ENCODE measurements around the gene AKAP7.
"Not testable (repeated sequence)": the region's sequence is repeated elsewhere in the genome, so short reads cannot be mapped to it uniquely, and the experiment has no call there.

The AKAP7 gene

DNA sequence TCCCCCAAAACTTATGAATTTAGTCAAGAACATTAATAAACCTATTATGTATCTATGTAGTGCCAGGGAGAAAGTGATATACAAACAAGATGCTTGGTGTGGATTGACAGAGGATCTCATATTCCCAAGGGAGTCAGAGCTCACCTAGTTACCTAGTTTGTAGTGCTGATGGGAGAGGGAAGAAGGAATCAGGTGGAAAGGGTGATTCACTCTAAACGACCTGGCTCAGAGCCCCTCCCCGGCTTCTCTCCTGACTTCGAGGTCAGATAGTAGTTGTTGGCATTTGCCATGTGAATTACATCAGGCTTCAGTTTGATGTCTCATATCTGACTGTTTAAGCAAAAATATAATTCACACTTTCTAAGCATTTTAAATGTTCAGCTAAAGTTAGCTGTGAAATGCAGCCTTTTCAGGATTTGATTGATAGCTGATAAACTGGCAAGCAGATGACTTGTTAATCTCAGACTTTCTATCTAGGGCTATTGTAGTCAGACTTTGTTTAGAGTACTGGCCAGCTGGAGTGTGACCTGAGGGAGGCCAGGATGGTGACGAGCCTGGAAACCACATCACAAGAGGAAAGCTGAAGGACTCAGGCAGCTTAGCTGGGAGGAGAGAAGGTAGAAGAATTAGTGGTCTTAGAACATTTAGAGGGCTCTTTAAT lies 123.7 kb downstream of the AKAP7 start:
- no peak overlapping the region for H3K27ac ChIP-seq

DNA sequence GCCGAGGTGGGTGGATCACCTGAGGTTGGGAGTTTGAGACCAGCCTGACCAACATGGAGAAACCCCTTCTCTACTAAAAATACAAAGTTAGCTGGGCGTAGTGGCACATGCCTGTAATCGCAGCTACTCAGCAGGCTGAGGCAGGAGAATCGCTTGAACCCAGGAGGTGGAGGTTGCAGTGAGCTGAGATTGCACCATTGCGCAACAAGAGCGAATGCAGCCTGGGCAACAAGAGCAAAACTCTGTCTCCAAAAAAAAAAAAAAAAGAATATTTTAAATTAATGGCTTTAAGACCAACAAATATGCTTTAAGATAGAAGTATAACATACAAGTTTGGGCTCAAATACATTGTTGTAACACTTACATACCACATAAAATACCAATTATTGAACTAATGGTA lies 125.7 kb downstream of the AKAP7 start:
- H3K27me3 ChIP-seq, H3K27ac ChIP-seq, H4K20me1 ChIP-seq, H3K4me3 ChIP-seq, H3K9ac ChIP-seq, H3K4me1 ChIP-seq, H3K4me2 ChIP-seq: not testable (repeated sequence)
- peaks cover 0 to 14% (median 0%) of the 10 kb centered on the region in 11 experiments; a peak in 4 of 22 replicates for H3K36me3 ChIP-seq
- peak in 6 of 11 experiments; percentile 30 to 81 (median 55); a peak in 10 of 22 replicates for TF ChIP-seq Cebpa-rat (IDR thresholded peaks at IDR 0.05)
- H3K9me3 ChIP-seq (replicated peaks in 1 of 11), result peaks cover 15 to 27% (median 24%) of the 10 kb centered on the region in 11 experiments; a peak in 21 of 22 replicates

More for the DNA sequence above, 123.7 kb downstream of the AKAP7 start:
- Histone ChIP-seq H3K4me3 (no peak overlapping the region), H4K20me1 (no peaks in the 10 kb centered on the region), H3K4me1 (peaks cover 12 to 17% (median 12%) of the 10 kb centered on the region in 10 experiments), H3K9ac (no peak overlapping the region), H3K36me3 (peaks cover 0 to 14% (median 0%) of the 10 kb centered on the region in 11 experiments; a peak in 4 of 22 replicates), H3K27me3 (no peaks in the 10 kb centered on the region), H3K4me2 (no peak overlapping the region), H3K9me3 (replicated peaks in 1 of 11) (peaks cover 15 to 26% (median 24%) of the 10 kb centered on the region in 11 experiments; a peak in 21 of 22 replicates)
- no peak for TF ChIP-seq Cebpa-rat (IDR thresholded peaks at IDR 0.05)

- Histone ChIP-seq H3K9ac (no peak overlapping the region), H3K36me3 (peaks cover 0 to 14% (median 0%) of the 10 kb centered on the region in 11 experiments; a peak in 4 of 22 replicates), H3K4me1 (no peaks in the 10 kb centered on the region), H3K9me3 (replicated peaks in 1 of 11) (peaks cover 15 to 27% (median 24%) of the 10 kb centered on the region in 11 experiments; a peak in 21 of 22 replicates), H3K27me3 (no peaks in the 10 kb centered on the region), H3K27ac (no peak overlapping the region), H3K4me3 (no peak overlapping the region), H4K20me1 (no peaks in the 10 kb centered on the region), H3K4me2 (no peak overlapping the region)
- TF ChIP-seq Cebpa-rat (IDR thresholded peaks at IDR 0.05), result no peak
Observed at GRCh38 chr6:131262060-131262459, 126.8 kb downstream of the AKAP7 start.

- Histone ChIP-seq H3K9ac (no peak overlapping the region), H3K27me3 (no peaks in the 10 kb centered on the region), H3K4me1 (peaks cover 0 to 6% (median 0%) of the 10 kb centered on the region in 10 experiments; a peak in 2 of 20 replicates), H3K4me2 (no peak overlapping the region), H3K4me3 (no peak overlapping the region), H4K20me1 (no peaks in the 10 kb centered on the region), H3K36me3 (peaks cover 0 to 24% (median 16%) of the 10 kb centered on the region in 11 experiments; a peak in 9 of 22 replicates), H3K9me3 (replicated peaks in 1 of 11) (peaks cover 12 to 34% (median 26%) of the 10 kb centered on the region in 11 experiments), H3K27ac (no peak overlapping the region)
- no peak for TF ChIP-seq Cebpa-rat (IDR thresholded peaks at IDR 0.05)
Observed at GRCh38 chr6:131265939-131266338, 130.7 kb downstream of the AKAP7 start.

GRCh38 chr6:131268303-131268702 lies 133.0 kb downstream of the AKAP7 start:
- peaks cover 0 to 25% (median 14%) of the 10 kb centered on the region in 11 experiments; a peak in 8 of 22 replicates for H3K36me3 ChIP-seq
- H3K9ac ChIP-seq, result no peak overlapping the region
- H4K20me1 ChIP-seq, result no peaks in the 10 kb centered on the region
- no peak overlapping the region for H3K4me3 ChIP-seq
- H3K9me3 ChIP-seq (replicated peaks in 1 of 11), result peaks cover 16 to 37% (median 23%) of the 10 kb centered on the region in 11 experiments
- no peak overlapping the region for H3K4me2 ChIP-seq
- H3K4me1 ChIP-seq, result peaks cover 0 to 6% (median 0%) of the 10 kb centered on the region in 10 experiments; a peak in 2 of 20 replicates
- TF ChIP-seq Cebpa-rat (IDR thresholded peaks at IDR 0.05), result no peak
- no peaks in the 10 kb centered on the region for H3K27me3 ChIP-seq
- no peak overlapping the region for H3K27ac ChIP-seq

GRCh38 chr6:131269565-131270391 lies 134.5 kb downstream of the AKAP7 start:
- H3K4me1 ChIP-seq, result peaks cover 0 to 6% (median 0%) of the 10 kb centered on the region in 10 experiments; a peak in 2 of 20 replicates
- H4K20me1 ChIP-seq, result no peaks in the 10 kb centered on the region
- no peak for TF ChIP-seq Cebpa-rat (IDR thresholded peaks at IDR 0.05)
- H3K36me3 ChIP-seq, result peaks cover 0 to 25% (median 14%) of the 10 kb centered on the region in 11 experiments; a peak in 8 of 22 replicates
- no peaks in the 10 kb centered on the region for H3K27me3 ChIP-seq
- H3K27ac ChIP-seq, result no peak overlapping the region
- no peak overlapping the region for H3K4me3 ChIP-seq
- no peak overlapping the region for H3K4me2 ChIP-seq
- H3K9ac ChIP-seq, result no peak overlapping the region
- H3K9me3 ChIP-seq (replicated peaks in 1 of 11), result peaks cover 16 to 36% (median 23%) of the 10 kb centered on the region in 11 experiments

DNA sequence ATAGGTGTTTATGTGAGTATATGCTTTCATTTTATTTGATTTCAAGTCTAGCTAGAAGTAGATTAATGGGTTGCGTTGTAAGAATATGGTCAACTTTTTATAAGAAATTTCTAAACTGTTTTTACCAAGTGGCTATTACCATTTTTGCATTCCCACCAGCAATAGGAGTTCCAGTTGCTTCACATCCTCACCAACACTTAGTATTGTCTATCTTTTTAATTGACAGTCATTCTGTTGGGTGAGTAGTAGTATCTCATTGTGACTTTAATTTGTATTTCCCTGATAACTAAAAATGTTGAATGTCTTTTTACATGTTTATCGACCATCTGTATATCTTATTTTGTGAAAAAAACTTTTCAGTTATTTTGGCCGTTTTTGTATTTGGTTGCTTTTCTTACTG lies 135.3 kb downstream of the AKAP7 start:
- Histone ChIP-seq H3K27me3 (no peaks in the 10 kb centered on the region), H3K9me3 (replicated peaks in 1 of 11) (peaks cover 16 to 40% (median 23%) of the 10 kb centered on the region in 11 experiments), H3K36me3 (peaks cover 0 to 25% (median 14%) of the 10 kb centered on the region in 11 experiments; a peak in 9 of 22 replicates), H3K4me2 (no peak overlapping the region), H3K4me3 (no peak overlapping the region), H4K20me1 (no peaks in the 10 kb centered on the region), H3K9ac (no peak overlapping the region), H3K27ac (no peak overlapping the region), H3K4me1 (peaks cover 0 to 6% (median 0%) of the 10 kb centered on the region in 10 experiments; a peak in 2 of 20 replicates)
- no peak for TF ChIP-seq Cebpa-rat (IDR thresholded peaks at IDR 0.05)

- Histone ChIP-seq H3K27me3 (no peaks in the 10 kb centered on the region), H3K4me1 (no peaks in the 10 kb centered on the region), H3K9ac (no peak overlapping the region), H3K9me3 (replicated peaks in 1 of 11) (peaks cover 14 to 43% (median 29%) of the 10 kb centered on the region in 11 experiments), H4K20me1 (no peaks in the 10 kb centered on the region), H3K4me3 (no peak overlapping the region), H3K27ac (no peak overlapping the region), H3K36me3 (peaks cover 0 to 13% (median 4%) of the 10 kb centered on the region in 11 experiments; a peak in 9 of 22 replicates), H3K4me2 (no peak overlapping the region)
- TF ChIP-seq Cebpa-rat (IDR thresholded peaks at IDR 0.05), result no peak
Observed at GRCh38 chr6:131275273-131275672, 140.0 kb downstream of the AKAP7 start.

DNA sequence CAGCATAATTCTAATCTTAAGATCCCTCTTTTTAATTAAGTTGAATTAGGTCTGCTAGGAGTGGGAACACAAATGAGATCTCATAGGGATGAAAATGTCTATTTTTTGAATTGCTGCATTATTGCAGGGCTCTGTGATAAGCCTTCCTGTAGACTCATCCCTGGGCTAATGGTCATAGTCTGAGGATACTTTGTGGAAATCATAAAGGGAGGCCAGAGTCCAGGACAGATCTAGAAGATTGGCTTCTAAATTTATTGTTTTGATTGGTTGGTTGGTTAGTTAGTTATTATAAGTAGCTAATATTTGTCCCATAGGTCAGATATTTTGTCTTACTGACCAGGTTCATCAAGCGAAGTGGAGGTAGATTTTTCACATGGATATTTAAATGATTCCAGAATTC lies 142.3 kb downstream of the AKAP7 start:
- H4K20me1 ChIP-seq, result no peaks in the 10 kb centered on the region
- peaks cover 0 to 25% (median 13%) of the 10 kb centered on the region in 11 experiments; a peak in 14 of 22 replicates for H3K9me3 ChIP-seq (replicated peaks in 1 of 11)
- H3K4me3 ChIP-seq, result no peak overlapping the region
- H3K36me3 ChIP-seq, result no peaks in the 10 kb centered on the region; a peak in 3 of 22 replicates
- H3K9ac ChIP-seq, result no peak overlapping the region
- no peak overlapping the region for H3K27ac ChIP-seq
- H3K4me1 ChIP-seq, result peaks cover 12 to 17% (median 14%) of the 10 kb centered on the region in 10 experiments
- H3K27me3 ChIP-seq, result no peaks in the 10 kb centered on the region
- no peak for TF ChIP-seq Cebpa-rat (IDR thresholded peaks at IDR 0.05)
- no peak overlapping the region for H3K4me2 ChIP-seq
